Heart left ventricle (tissue), 16 donors: Measurements from ENCODE around the gene SKP1. TPM values are rescaled to one million over a fixed set of nuclear protein-coding genes. Genes with fewer than 3 reads are reported as not detected.

Experiments
- ATAC-seq, 4 donors: fragments of 200-7000 bp; cut with Tn5 transposase; one replicate each; pipeline ENCODE4 v1.9.1; 2020 to 2022; ENCODE audit warnings: moderate library complexity in 4 of 4, mild to moderate bottlenecking in 3 of 4, moderate number of reproducible peaks in 1 of 4
- DNase-seq, 5 donors: peaks; one replicate each; pipeline ENCODE4 v3.0.0-alpha.2; 2020
- H3K27ac ChIP-seq, 12 donors: fragments of 200-600 bp; sonication (generic) in 4 of 12; one replicate each; pipeline versions ENCODE4 v1.5.0 to v1.8.0; 2016 to 2022; ENCODE audit warnings: mild to moderate bottlenecking in 2 of 12
- H3K27me3 ChIP-seq, 9 donors: fragments of 200-600 bp; sonication (generic) in 2 of 9; one replicate each; pipeline versions ENCODE4 v1.5.1 to v1.8.0; 2016 to 2022; ENCODE audit warnings: mild to moderate bottlenecking in 3 of 9
- H3K36me3 ChIP-seq, 9 donors: fragments of 200-600 bp; sonication (generic) in 2 of 9; one replicate each; pipeline versions ENCODE4 v1.5.0 to v1.8.0; 2018 to 2022; ENCODE audit warnings: mild to moderate bottlenecking in 2 of 9
- H3K4me1 ChIP-seq, 12 donors: fragments of 200-600 bp; sonication (generic) in 4 of 12; one replicate each; pipeline versions ENCODE4 v1.5.0 to v1.8.0; 2016 to 2022; ENCODE audit warnings: mild to moderate bottlenecking in 3 of 12
- H3K4me3 ChIP-seq, 12 donors: fragments of 200-600 bp; sonication (generic) in 4 of 12; one replicate each; pipeline versions ENCODE4 v1.5.0 to v1.8.0; 2017 to 2022; ENCODE audit warnings: mild to moderate bottlenecking in 9 of 12, moderate library complexity in 4 of 12
- H3K9me3 ChIP-seq, 12 donors: fragments of 200-600 bp; sonication (generic) in 4 of 12; one replicate each; pipeline versions ENCODE4 v1.5.0 to v1.8.0; 2016 to 2022; ENCODE audit warnings: mild to moderate bottlenecking in 1 of 12
- POLR2A ChIP-seq, 2 donors: fragments of 450-650 bp; IDR thresholded peaks; one replicate each; pipeline ENCODE4 v1.6.1; 2017; ENCODE audit warnings: antibody characterized with exemption in 2 of 2, mild to moderate bottlenecking in 2 of 2, moderate library complexity in 2 of 2
- WGBS, 4 donors: extraction: QIAGEN DNeasy Blood & Tissue Kit in 2 of 4; methylation state at CpG; one replicate each; pipeline versions ENCODE4 v1.1.5 to v1.1.7; 2013 to 2018; 5-methylcytosine and 5-hydroxymethylcytosine counted together
- intact Hi-C, 10 donors: fragments of 100-400 bp; cut with DNase I; formaldehyde crosslinking; loops; one replicate each; pipeline versions ENCODE4 v1.11.1 to v1.14.2; 2022
- polyA plus RNA-seq, 2 donors: library from polyadenylated mRNA; stranded (reverse); fragments of 200-250 nt; gene quantifications; one replicate each; pipeline ENCODE4 v1.2.3, GENCODE V29; 2013
- total RNA-seq, 9 donors: library from RNA; depleted of rRNA in 2 of 9; stranded (reverse); fragments of >200 nt in 2 of 9; fragmentation: NEBNext Ultra II Directional in 3 of 9; extraction: Animal tissue kit (Norgen Biotek cat#: 25700) in 3 of 9; gene quantifications; one replicate each; pipeline versions ENCODE4 v1.1.0 to v1.2.4, GENCODE V29; 2016 to 2023
- TF ChIP-seq, protein P1 (sequence below), 12 donors: fragments of 200-600 bp; sonication (generic) in 4 of 12; IDR thresholded peaks; one replicate each; pipeline versions ENCODE4 v1.5.0 to v1.8.0; 2018 to 2022; ENCODE audit warnings: antibody characterized with exemption in 12 of 12, mild to moderate bottlenecking in 5 of 12
- donor health status: ischemic (EF 13 %, LVEDD 7.1; RV severe dilation, severe dysfunction).
- donor health status: healthy with polysubstance abuse.
- donor health status: DM: no; HTN: yes; CAD: no.
- donor health status: DM: no; HTN: no; CAD: no.
- donor health status: ischemic (EF 25% LVEDD 6.9; RV normal size, moderate dysfunction).
- donor health status: ischemic (EF 25% LVEDD 5.7; RV mildly dilated, moderate dysfunction).
- donor health status: healthy.
- donor health status: DM: yes; HTN: yes; CAD: no.
- donor health status: ischemic (EF 35%, LVEDD 5.7; RV mildly dilated, moderate dysfunction).
- donor health status: nonischemic (EF 11% LVEDD 7.7; RV severe dilation, severe dysfunction).
- donor health status: DM: yes; HTN: yes; CAD: no.
- donor health status: PGD.
- donor health status: ischemic (EF 29% LVEDD 5.4; RV normal size, mild dysfunction).
- donor health status: nonischemic (EF 23%, LVEDD 6.1; RV moderate dilation, normal function).

SKP1 gene
- total and polyA plus RNA-seq, 11 donors = 175 to 1,085 (median 459) TPM

DNA sequence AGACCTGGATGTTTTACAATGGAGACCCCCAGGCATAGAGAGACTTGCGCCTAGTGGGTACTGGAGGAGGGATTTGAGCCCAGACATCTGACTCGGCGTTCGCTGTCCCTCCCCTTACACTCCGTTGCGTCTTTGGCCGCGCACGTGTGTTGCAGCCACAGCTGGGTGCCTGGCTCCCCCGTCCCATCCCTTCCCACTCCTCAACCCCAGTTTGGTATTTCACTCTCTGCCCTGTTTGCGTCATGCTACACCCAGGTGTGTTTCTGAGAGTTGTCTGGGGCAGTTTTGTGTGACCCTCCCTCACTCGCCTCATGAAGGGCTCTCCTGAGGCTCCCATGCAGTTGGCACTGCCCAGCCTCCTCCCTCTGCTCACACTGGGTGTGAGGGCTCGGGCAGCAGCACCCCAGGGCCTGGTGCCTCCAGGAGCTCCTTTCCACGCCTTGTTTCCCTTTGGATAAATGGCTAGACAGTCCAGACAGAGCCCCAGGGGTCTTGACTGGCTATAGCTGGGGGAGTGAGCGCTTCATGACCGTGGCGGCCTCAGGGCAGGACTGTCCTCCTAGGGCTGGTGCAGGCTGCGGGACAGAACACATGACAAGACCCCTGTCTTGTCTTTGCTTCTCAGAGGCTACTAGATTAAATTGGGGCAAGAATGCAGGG, 48.6 kb downstream of the SKP1 start:
- DNase-seq = no peak
- peaks cover 0 to 88% (median 39%) of the 10 kb centered on the region in 12 donors for H3K4me1 ChIP-seq
- no peaks in the 10 kb centered on the region for H3K27me3 ChIP-seq
- 69 to 85% (median 80%) methylated on average over 18 of the region's 18 CpGs for WGBS, 4 donors
- ATAC-seq = no peak
- H3K4me3 ChIP-seq = no peak overlapping the region
- H3K27ac ChIP-seq = peak overlapping the region in 7 of 12 donors; percentile 45 to 69 (median 51)
- intact Hi-C loops = no loop called here
- no peaks in the 10 kb centered on the region for H3K9me3 ChIP-seq
- H3K36me3 ChIP-seq = peaks cover 0 to 28% (median 4%) of the 10 kb centered on the region in 9 donors
- no peak for TF ChIP-seq POLR2A (IDR thresholded peaks at IDR 0.05)
- TF ChIP-seq, protein P1, sequence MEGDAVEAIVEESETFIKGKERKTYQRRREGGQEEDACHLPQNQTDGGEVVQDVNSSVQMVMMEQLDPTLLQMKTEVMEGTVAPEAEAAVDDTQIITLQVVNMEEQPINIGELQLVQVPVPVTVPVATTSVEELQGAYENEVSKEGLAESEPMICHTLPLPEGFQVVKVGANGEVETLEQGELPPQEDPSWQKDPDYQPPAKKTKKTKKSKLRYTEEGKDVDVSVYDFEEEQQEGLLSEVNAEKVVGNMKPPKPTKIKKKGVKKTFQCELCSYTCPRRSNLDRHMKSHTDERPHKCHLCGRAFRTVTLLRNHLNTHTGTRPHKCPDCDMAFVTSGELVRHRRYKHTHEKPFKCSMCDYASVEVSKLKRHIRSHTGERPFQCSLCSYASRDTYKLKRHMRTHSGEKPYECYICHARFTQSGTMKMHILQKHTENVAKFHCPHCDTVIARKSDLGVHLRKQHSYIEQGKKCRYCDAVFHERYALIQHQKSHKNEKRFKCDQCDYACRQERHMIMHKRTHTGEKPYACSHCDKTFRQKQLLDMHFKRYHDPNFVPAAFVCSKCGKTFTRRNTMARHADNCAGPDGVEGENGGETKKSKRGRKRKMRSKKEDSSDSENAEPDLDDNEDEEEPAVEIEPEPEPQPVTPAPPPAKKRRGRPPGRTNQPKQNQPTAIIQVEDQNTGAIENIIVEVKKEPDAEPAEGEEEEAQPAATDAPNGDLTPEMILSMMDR (IDR thresholded peaks at IDR 0.05) = no peak

DNA sequence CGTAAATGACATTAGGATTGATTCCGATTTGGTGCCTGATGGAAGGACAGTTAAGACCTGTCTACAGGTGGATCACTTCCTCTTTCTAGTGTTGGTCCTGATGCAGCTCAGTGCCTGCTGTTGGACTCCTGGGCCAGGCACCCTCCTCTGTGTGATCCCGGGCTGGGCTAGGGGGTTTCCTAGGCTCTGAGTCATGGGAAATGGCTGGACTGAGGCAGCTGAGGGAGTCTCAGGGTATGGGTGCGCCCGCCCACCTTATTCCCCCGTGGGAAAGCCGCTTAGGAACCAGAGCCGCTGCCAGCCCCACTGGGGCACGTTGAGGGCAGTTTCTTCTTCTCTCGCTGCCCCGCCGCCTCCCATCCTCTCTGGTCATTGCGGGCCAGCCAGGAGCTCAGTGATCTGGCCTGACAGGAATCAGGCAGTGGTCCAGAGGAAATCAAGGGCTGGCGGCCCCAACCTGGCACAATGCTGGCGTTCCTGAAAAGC, 49.3 kb downstream of the SKP1 start:
- ATAC-seq (peak; percentile 52 to 79 (median 64)), DNase-seq (peak in 4 of 5 donors; percentile 61 to 76 (median 66))
- intact Hi-C loops = no loop called here
- Histone ChIP-seq H3K9me3 (no peaks in the 10 kb centered on the region), H3K4me3 (no peak overlapping the region), H3K27me3 (no peaks in the 10 kb centered on the region), H3K36me3 (peaks cover 0 to 27% (median 4%) of the 10 kb centered on the region in 9 donors), H3K4me1 (peaks cover 0 to 84% (median 39%) of the 10 kb centered on the region in 12 donors), H3K27ac (peak overlapping the region in 9 of 12 donors; percentile 31 to 69 (median 51))
- TF ChIP-seq, protein P1 (IDR thresholded peaks at IDR 0.05) = no peak
- TF ChIP-seq POLR2A (IDR thresholded peaks at IDR 0.05) = no peak
- WGBS, 4 donors = 47 to 62% (median 55%) methylated on average over 10 to 15 of the region's 15 CpGs

DNA sequence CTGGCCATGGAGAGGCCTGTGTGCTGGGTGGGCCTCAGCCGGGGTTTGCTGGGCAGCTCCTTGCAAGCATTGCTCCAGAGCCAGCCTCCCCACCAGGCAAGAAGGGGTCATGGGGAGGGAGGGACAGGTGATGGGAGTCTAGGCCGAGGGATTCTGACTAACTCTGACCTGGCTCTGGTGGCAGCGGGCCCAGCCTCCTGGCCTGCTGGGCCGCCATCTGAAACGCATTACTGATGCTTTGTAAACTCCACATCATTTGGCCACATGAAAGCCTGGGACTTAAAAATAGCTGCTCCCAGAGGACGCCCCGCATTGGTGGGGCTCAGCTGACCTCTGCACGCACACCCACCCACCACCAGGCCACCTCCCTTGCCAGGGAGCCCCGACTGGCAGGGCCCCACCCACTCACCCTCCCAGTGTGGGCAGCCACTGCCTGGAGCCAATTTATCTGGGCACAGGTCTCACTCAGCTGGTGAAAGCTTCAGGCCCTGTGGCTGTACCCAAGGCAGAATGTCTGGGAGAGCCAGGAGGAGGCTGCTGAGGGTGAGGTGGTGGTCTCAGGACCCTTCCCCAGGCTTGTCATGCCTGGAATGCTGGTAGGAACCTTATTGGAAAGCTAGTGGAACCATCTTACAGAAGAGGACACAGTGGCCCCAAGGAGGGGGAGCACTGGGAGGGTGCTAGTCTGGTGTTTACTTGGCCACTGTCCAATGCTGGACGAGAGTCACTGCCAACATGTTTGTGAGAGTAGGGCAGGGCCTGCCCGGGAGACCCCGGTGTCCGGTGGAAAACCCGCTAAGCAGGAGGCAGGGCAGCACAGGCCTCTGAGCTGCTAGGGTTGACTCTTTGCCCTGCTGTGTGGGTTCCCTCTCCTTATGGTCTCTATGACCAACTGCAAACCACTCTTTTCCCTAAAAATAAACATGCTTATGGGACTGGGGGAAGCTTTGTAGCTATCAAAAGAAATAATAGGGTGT, 51.4 kb downstream of the SKP1 start:
- Histone ChIP-seq H3K27me3 (no peaks in the 10 kb centered on the region), H3K4me3 (peak overlapping the region in 1 of 12 donors; percentile 1), H3K27ac (peak overlapping the region in 11 of 12 donors; percentile 15 to 78 (median 65)), H3K4me1 (peaks cover 0 to 64% (median 38%) of the 10 kb centered on the region in 12 donors), H3K36me3 (peaks cover 0 to 12% (median 0%) of the 10 kb centered on the region in 9 donors), H3K9me3 (no peaks in the 10 kb centered on the region)
- intact Hi-C loops = no loop called here
- TF ChIP-seq, protein P1 (IDR thresholded peaks at IDR 0.05) = no peak
- no peak for TF ChIP-seq POLR2A (IDR thresholded peaks at IDR 0.05)
- ATAC-seq = peak; percentile 29 to 62 (median 46)
- WGBS, 4 donors = 31 to 34% (median 32%) methylated on average over 7 to 14 of the region's 14 CpGs
- DNase-seq = peak in 4 of 5 donors; percentile 56 to 64 (median 58)
